GM19023 (cell line): Measurements from ENCODE around the gene ANGPTL5.
A peak's percentile ranks its signal among the peaks of the same experiment; 100 is the strongest.
"Not testable (repeated sequence)": the region's sequence is repeated elsewhere in the genome, so short reads cannot be mapped to it uniquely, and the experiment has no call there.

Experiments used
- ATAC-seq: cut with Tn5 transposase; IDR thresholded peaks from one replicate; pipeline ENCODE4 v1.9.1; 2021; ENCODE audit warnings: mild to moderate bottlenecking, moderate library complexity; ENCODE audit not compliant: unreplicated experiment

The ANGPTL5 gene

GRCh38 chr11:101916422-101916821, at the start of gene ANGPTL5:
Gene ANGPTL5, minus strand, starts transcription at chr11:101916522. Its CDS starts 8,613 bp downstream, at chr11:101907909.
- no peak for ATAC-seq

GRCh38 chr11:101964200-101964599, 47.9 kb upstream of the ANGPTL5 start:
- not testable (repeated sequence) for ATAC-seq

- ATAC-seq: no peak
Measured at GRCh38 chr11:101960231-101960630, 43.9 kb upstream of the ANGPTL5 start.

GRCh38 chr11:101955701-101956100, 39.4 kb upstream of the ANGPTL5 start:
- ATAC-seq: no peak

- ATAC-seq: no peak
Measured at GRCh38 chr11:101955278-101955677, 39.0 kb upstream of the ANGPTL5 start.

GRCh38 chr11:101949680-101950220, 33.4 kb upstream of the ANGPTL5 start:
- ATAC-seq: no peak

- no peak for ATAC-seq
Measured at GRCh38 chr11:101945448-101945847, 29.1 kb upstream of the ANGPTL5 start.

GRCh38 chr11:101944923-101945322, 28.6 kb upstream of the ANGPTL5 start:
- ATAC-seq: no peak

GRCh38 chr11:101940901-101941520, 24.7 kb upstream of the ANGPTL5 start:
- ATAC-seq: no peak

- ATAC-seq: no peak
Measured at GRCh38 chr11:101931692-101932091, 15.4 kb upstream of the ANGPTL5 start.

- ATAC-seq: no peak
Measured at GRCh38 chr11:101929294-101929915, 13.1 kb upstream of the ANGPTL5 start.

GRCh38 chr11:101923554-101923953, 7.2 kb upstream of the ANGPTL5 start:
- no peak for ATAC-seq

GRCh38 chr11:101920992-101921391, 4.7 kb upstream of the ANGPTL5 start:
- ATAC-seq: no peak

GRCh38 chr11:101917226-101917625, 904 bp upstream of the ANGPTL5 start:
- no peak for ATAC-seq

GRCh38 chr11:101915791-101916291, 481 bp downstream of the ANGPTL5 start:
- ATAC-seq: no peak

- ATAC-seq: peak; percentile 100
Measured at GRCh38 chr11:101914738-101915426, 1.4 kb downstream of the ANGPTL5 start, which contains the start of gene CEP126. Gene CEP126, plus strand, starts transcription at chr11:101915010. Its CDS starts 275 bp downstream, at chr11:101915285.

- no peak for ATAC-seq
Measured at GRCh38 chr11:101914341-101914737, 2.0 kb downstream of the ANGPTL5 start.

- no peak for ATAC-seq
Measured at GRCh38 chr11:101913656-101914055, 2.7 kb downstream of the ANGPTL5 start.

- no peak for ATAC-seq
Measured at GRCh38 chr11:101912823-101913284, 3.5 kb downstream of the ANGPTL5 start.

GRCh38 chr11:101909087-101909486, 7.2 kb downstream of the ANGPTL5 start:
- no peak for ATAC-seq

GRCh38 chr11:101907815-101908214, 8.5 kb downstream of the ANGPTL5 start:
- ATAC-seq: no peak
